ENCODE measurements around the gene USP6NL. TPM values are rescaled to one million over a fixed set of nuclear protein-coding genes. Genes with fewer than 3 reads are reported as not detected.

The USP6NL gene
- total and polyA plus RNA-seq, 2 of the 8 experiments (the other 6 are each of a cell fraction or from before 2014, with no cell fraction given): 10.9 to 28.8 TPM

DNA sequence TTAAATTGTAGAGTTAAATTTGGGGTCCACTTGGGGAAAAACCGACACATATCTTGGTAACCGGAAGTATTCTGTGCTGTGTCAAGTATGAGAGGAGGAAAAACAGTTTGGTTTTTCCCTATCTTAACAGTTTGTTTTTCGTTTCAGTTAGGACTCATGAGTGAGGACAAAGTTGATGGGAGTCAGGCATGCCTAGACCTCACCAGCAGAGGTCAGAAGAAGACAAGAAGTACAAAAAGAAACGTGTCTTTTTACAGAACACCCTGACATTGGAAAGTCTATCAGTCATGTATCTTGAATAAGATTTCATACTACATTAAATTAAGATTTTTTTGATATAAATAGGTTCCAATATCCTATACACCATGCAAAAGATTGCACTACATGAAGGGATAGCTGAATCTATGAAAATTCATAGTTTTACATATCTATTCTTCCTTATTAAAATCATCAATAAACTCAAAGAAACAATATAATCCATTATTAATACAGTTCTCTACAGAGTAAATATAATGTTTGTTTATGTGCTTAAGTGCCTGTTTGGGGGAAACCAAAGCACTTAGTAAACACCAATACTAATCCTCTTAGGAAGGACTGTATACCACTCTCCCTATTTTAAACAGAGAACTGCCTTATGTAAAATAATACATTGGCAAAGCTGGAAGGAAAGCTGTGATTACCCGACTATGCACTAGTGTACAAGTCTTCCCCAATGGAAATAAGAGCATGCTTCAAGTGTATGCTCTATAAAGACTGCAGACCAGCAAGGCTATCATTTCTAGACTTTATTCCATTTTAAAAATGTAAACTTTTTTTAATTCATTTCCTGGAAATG, 95.6 kb downstream of the USP6NL start:
- POLR2A ChIA-PET (ENCODE audit: partially characterized antibody): interaction anchor here (0.7 to 1.1 kb wide), 2 partner anchors 13 to 242 kb away, joined by 3 to 8 read pairs; no protein-coding TSS in a partner anchor
- Histone ChIP-seq H3K9ac (replicated peaks in 1 of 4; ENCODE audit: extremely low read depth in 1 of 4, low read depth in 3 of 4, low read length in 3 of 4) (no peak overlapping the region), H2BK12ac (ENCODE audit: low read depth, low read length) (no peak overlapping the region), H3K4me1 (replicated peaks in 1 of 4; ENCODE audit: control insufficient read depth in 3 of 4, insufficient read depth in 4 of 4, low read length in 3 of 4) (peaks cover 0 to 5% (median 0%) of the 10 kb centered on the region in 4 experiments; a peak in 1 of 7 replicates), H3K27ac (ENCODE audit: low read depth, low read length) (no peak overlapping the region), H2AFZ (ENCODE audit: low read length) (no peak overlapping the region), H4K20me1 (replicated peaks in 1 of 2; ENCODE audit: control insufficient read depth in 1 of 2, insufficient read depth in 2 of 2, low read length in 2 of 2) (peaks cover 0 to 2% of the 10 kb centered on the region in 2 experiments), H3K27me3 (replicated peaks in 1 of 4; ENCODE audit: control insufficient read depth in 3 of 4, extremely low read depth in 1 of 4, insufficient read depth in 3 of 4, low read length in 3 of 4) (no peaks in the 10 kb centered on the region), H3K18ac (ENCODE audit: extremely low read depth, low read length) (no peak overlapping the region), H3K23me2 (ENCODE audit: low read depth, low read length) (no peaks in the 10 kb centered on the region; the same call in 1 of the 2 replicates), H3K36me3 (ENCODE audit: control insufficient read depth in 2 of 4, insufficient read depth in 4 of 4, low read length in 3 of 4) (0 out of 8 replicates have a peak, but pooled peaks cover 0 to 4% (median 2%) of the 10 kb centered on the region in 4 experiments), H3K23ac (ENCODE audit: insufficient read length) (no peak overlapping the region), H3K56ac (replicated peaks; ENCODE audit: insufficient read length, low read depth, low read length) (no peak overlapping the region), H3K9me3 (ENCODE audit: insufficient read depth in 2 of 2, low read depth in 1 of 2, low read length in 1 of 2) (no peaks in the 10 kb centered on the region), H2BK15ac (ENCODE audit: low read length) (no peak overlapping the region), H3K4ac (replicated peaks; ENCODE audit: insufficient read length, low read depth, low read length) (no peak overlapping the region), H3K14ac (ENCODE audit: insufficient read length) (no peak overlapping the region), H3K4me3 (ENCODE audit: extremely low read depth in 1 of 4, insufficient read depth in 2 of 4, low read depth in 3 of 4, low read length in 4 of 4) (no peak overlapping the region), H2BK5ac (ENCODE audit: low read depth, low read length) (no peak overlapping the region), H3K4me2 (ENCODE audit: insufficient read depth in 1 of 2, low read depth in 2 of 2, low read length in 2 of 2) (no peak overlapping the region), H4K8ac (ENCODE audit: extremely low read depth, insufficient read depth, low read length) (no peak overlapping the region), H2BK120ac (replicated peaks; ENCODE audit: low read depth, low read length) (no peak overlapping the region), H2BK20ac (ENCODE audit: low read length) (no peak overlapping the region), H3K79me1 (ENCODE audit: low read depth, low read length) (no peaks in the 10 kb centered on the region; the same call in 1 of the 2 replicates), H2AK5ac (ENCODE audit: low read depth, low read length) (no peak overlapping the region), H3K79me2 (ENCODE audit: control insufficient read depth in 1 of 2, insufficient read depth in 2 of 2, low read length in 2 of 2) (peaks cover 0 to 4% of the 10 kb centered on the region in 2 experiments; a peak in 1 of 4 replicates), H4K5ac (ENCODE audit: insufficient read length, low read depth, low read length) (no peak overlapping the region), H4K91ac (replicated peaks; ENCODE audit: insufficient read length, low read length) (no peak overlapping the region)
- DNase-seq (ENCODE audit: low read depth in 1 of 2, low spot score in 2 of 2) (no peak), FAIRE-seq (peak; percentile 79)
- TF ChIP-seq CEBPB (IDR thresholded peaks at IDR 0.05; ENCODE audit: low read depth, low read length) (no peak), RAD21 (IDR thresholded peaks at IDR 0.05 in 1 of 2, conservative IDR thresholded peaks at IDR 0.05 in 1 of 2; ENCODE audit: low read depth in 2 of 2, low read length in 2 of 2) (peak; percentile 90 to 93)
- TF ChIP-seq, protein P1, sequence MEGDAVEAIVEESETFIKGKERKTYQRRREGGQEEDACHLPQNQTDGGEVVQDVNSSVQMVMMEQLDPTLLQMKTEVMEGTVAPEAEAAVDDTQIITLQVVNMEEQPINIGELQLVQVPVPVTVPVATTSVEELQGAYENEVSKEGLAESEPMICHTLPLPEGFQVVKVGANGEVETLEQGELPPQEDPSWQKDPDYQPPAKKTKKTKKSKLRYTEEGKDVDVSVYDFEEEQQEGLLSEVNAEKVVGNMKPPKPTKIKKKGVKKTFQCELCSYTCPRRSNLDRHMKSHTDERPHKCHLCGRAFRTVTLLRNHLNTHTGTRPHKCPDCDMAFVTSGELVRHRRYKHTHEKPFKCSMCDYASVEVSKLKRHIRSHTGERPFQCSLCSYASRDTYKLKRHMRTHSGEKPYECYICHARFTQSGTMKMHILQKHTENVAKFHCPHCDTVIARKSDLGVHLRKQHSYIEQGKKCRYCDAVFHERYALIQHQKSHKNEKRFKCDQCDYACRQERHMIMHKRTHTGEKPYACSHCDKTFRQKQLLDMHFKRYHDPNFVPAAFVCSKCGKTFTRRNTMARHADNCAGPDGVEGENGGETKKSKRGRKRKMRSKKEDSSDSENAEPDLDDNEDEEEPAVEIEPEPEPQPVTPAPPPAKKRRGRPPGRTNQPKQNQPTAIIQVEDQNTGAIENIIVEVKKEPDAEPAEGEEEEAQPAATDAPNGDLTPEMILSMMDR (IDR thresholded peaks at IDR 0.05; ENCODE audit: control extremely low read depth in 1 of 3, insufficient read depth in 1 of 3, low read depth in 1 of 3, low read length in 3 of 3): peak in 2 of 3 experiments; percentile 62 to 79; a peak in 3 of 4 replicates
- WGBS, 2 experiments (ENCODE audit: extremely low coverage in 1 of 2, insufficient coverage in 1 of 2, insufficient read length in 1 of 2, insufficient replicate concordance in 2 of 2, low coverage in 1 of 2, low lambda C conversion rate in 2 of 2, missing lambda C conversion rate in 1 of 2): 64% methylated on average over 5 of the region's 5 CpGs; no CpG with 5 or more reads in 1 of the 2 experiments
- CTCF ChIA-PET (ENCODE audit: partially characterized antibody): interaction anchor here (0.7 to 3.5 kb wide), 21 partner anchors 10 to 414 kb away, joined by 3 to 80 read pairs (median 4); no protein-coding TSS in a partner anchor
